GM12878 (cell line): ENCODE data around the gene HERC2.

Experiments used
- ASH2L ChIP-seq: fragments of 300-600, 200-600 bp; sonication (generic); IDR thresholded peaks from 2 replicates; pipeline ENCODE4 v1.6.1; 2017; ENCODE audit warnings: low read depth, mild to moderate bottlenecking, borderline replicate concordance
- CREB1 ChIP-seq: IDR thresholded peaks from 2 replicates; pipeline ENCODE4 v1.6.1; 2012; ENCODE audit warnings: low read depth, mild to moderate bottlenecking, inconsistent platforms
- CTCF ChIP-seq, 3 experiments: IDR thresholded peaks in 2 of 3; conservative IDR thresholded peaks in 1 of 3; 2 replicates each; pipeline ENCODE4 v1.5.1; 2011; ENCODE audit warnings: low read depth in 3 of 3, low read length in 3 of 3, mild to moderate bottlenecking in 3 of 3, control low read depth in 2 of 3, moderate library complexity in 2 of 3, inconsistent platforms in 1 of 3, mixed read lengths in 1 of 3; ENCODE audit not compliant: control insufficient read depth in 2 of 3, insufficient read depth in 1 of 3; ENCODE audit errors: extremely low read depth in 1 of 3
- MTA3 ChIP-seq: IDR thresholded peaks from 2 replicates; pipeline ENCODE4 v1.6.1; 2012; ENCODE audit warnings: low read length, inconsistent platforms, borderline replicate concordance
- POLR2A ChIP-seq: IDR thresholded peaks from 2 replicates; pipeline ENCODE4 v1.6.1; 2011; ENCODE audit warnings: low read depth, mild to moderate bottlenecking, low read length
- RAD51 ChIP-seq: fragments of 450-650 bp; IDR thresholded peaks from 2 replicates; pipeline ENCODE4 v1.6.1; 2016; ENCODE audit warnings: moderate library complexity, mild to moderate bottlenecking, inconsistent platforms
- SIN3A ChIP-seq: IDR thresholded peaks from 2 replicates; pipeline ENCODE4 v1.6.1; 2012; ENCODE audit warnings: low read depth, low read length, improper control_type of control experiment
- YY1 ChIP-seq: IDR thresholded peaks from 2 replicates; pipeline ENCODE4 v1.6.1; 2011; ENCODE audit warnings: low read depth, mild to moderate bottlenecking, low read length
- TF ChIP-seq, protein P1 (sequence below): IDR thresholded peaks from 2 replicates; pipeline ENCODE4 v1.6.1; 2012; ENCODE audit warnings: low read depth, low read length, improper control_type of control experiment

GRCh38 chr15:28122038-28122949, 199.7 kb downstream of the HERC2 start:
- TF ChIP-seq CREB1, result no peak
- no peak for TF ChIP-seq MTA3
- TF ChIP-seq CTCF (IDR thresholded peaks at IDR 0.05 in 2 of 3, conservative IDR thresholded peaks at IDR 0.05 in 1 of 3; ENCODE audit: control insufficient read depth in 2 of 3, extremely low read depth in 1 of 3, insufficient read depth in 1 of 3, low read depth in 3 of 3, low read length in 3 of 3), result no peak
- TF ChIP-seq POLR2A, result no peak
- TF ChIP-seq ASH2L, result no peak
- TF ChIP-seq SIN3A, result no peak
- no peak for TF ChIP-seq YY1
- TF ChIP-seq, protein P1, sequence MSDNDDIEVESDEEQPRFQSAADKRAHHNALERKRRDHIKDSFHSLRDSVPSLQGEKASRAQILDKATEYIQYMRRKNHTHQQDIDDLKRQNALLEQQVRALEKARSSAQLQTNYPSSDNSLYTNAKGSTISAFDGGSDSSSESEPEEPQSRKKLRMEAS, result no peak
- TF ChIP-seq RAD51, result no peak
